ENCODE results near the gene LAPTM5. TPM values are rescaled to one million over a fixed set of nuclear protein-coding genes. Genes with fewer than 3 reads are reported as not detected.
A peak's percentile ranks its signal among the peaks of the same experiment; 100 is the strongest.

Gene LAPTM5
- total RNA-seq, 1 experiment from 2014 or later, result 1.9 TPM

DNA sequence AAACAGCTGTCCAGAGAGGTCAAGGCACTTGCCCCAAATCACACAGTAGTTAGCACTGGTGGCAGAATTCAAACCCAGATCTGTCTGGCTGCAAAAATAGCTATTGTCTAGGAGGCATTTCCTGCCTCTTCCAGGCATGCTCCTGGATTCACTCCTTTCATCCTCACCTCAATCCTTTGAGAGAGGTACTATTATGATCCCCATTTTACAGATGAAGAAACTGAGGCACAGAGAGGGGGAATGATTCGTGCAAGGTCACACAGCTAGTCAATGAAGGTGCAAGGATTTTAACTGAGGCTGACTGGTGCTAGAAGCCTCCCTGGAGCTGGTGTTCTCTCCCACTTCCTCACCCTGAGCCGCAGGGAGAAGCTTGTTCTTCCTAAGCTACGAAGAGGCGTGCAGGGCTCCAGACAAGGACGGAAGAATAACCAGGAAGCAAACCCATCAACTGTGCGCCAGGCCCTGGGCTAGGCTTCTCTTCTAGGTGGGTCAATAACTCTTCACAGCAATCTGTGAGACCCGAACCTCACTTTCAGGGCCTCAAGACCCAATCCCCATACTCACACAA lies 631 bp upstream of the LAPTM5 start:
- CTCF ChIA-PET, result no interaction called here
- Histone ChIP-seq H3K9me3 (ENCODE audit: control insufficient read depth, insufficient read depth, low read depth, low read length) (no peaks in the 10 kb centered on the region), H3K4me1 (ENCODE audit: control insufficient read depth, insufficient read depth, low read length) (peaks cover 9% of the 10 kb centered on the region; the same call in 1 of the 2 replicates), H3K4me3 (ENCODE audit: low read depth in 2 of 2, low read length in 2 of 2) (no peak overlapping the region), H3K27me3 (ENCODE audit: control insufficient read depth, insufficient read depth, low read length) (no peaks in the 10 kb centered on the region), H3K36me3 (ENCODE audit: control insufficient read depth, insufficient read depth, low read length) (no peaks in the 10 kb centered on the region), H3K27ac (ENCODE audit: low read length) (no peak overlapping the region)
- no peak for DNase-seq (ENCODE audit: low read depth, low spot score)
- in situ Hi-C loops (cut with HindIII; ENCODE audit: low pct_unique_long_range_greater_than_20kb, low sequenced_read_pairs), result no loop called here
- BruUV-seq (replicated peaks), result no TSS peak
- ATAC-seq, result no peak
- POLR2A ChIA-PET, result no interaction called here
- TF ChIP-seq, protein P1, sequence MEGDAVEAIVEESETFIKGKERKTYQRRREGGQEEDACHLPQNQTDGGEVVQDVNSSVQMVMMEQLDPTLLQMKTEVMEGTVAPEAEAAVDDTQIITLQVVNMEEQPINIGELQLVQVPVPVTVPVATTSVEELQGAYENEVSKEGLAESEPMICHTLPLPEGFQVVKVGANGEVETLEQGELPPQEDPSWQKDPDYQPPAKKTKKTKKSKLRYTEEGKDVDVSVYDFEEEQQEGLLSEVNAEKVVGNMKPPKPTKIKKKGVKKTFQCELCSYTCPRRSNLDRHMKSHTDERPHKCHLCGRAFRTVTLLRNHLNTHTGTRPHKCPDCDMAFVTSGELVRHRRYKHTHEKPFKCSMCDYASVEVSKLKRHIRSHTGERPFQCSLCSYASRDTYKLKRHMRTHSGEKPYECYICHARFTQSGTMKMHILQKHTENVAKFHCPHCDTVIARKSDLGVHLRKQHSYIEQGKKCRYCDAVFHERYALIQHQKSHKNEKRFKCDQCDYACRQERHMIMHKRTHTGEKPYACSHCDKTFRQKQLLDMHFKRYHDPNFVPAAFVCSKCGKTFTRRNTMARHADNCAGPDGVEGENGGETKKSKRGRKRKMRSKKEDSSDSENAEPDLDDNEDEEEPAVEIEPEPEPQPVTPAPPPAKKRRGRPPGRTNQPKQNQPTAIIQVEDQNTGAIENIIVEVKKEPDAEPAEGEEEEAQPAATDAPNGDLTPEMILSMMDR (IDR thresholded peaks at IDR 0.05), result no peak
- TF ChIP-seq TCF7L2 (IDR thresholded peaks at IDR 0.05; ENCODE audit: low read depth, low read length) (no peak), POLR2AphosphoS5 (IDR thresholded peaks at IDR 0.05; ENCODE audit: low read depth, low read length) (no peak), SIN3A (IDR thresholded peaks at IDR 0.05; ENCODE audit: borderline replicate concordance, insufficient read depth, low read depth, low read length) (no peak)
- TF ChIP-seq, protein P2, sequence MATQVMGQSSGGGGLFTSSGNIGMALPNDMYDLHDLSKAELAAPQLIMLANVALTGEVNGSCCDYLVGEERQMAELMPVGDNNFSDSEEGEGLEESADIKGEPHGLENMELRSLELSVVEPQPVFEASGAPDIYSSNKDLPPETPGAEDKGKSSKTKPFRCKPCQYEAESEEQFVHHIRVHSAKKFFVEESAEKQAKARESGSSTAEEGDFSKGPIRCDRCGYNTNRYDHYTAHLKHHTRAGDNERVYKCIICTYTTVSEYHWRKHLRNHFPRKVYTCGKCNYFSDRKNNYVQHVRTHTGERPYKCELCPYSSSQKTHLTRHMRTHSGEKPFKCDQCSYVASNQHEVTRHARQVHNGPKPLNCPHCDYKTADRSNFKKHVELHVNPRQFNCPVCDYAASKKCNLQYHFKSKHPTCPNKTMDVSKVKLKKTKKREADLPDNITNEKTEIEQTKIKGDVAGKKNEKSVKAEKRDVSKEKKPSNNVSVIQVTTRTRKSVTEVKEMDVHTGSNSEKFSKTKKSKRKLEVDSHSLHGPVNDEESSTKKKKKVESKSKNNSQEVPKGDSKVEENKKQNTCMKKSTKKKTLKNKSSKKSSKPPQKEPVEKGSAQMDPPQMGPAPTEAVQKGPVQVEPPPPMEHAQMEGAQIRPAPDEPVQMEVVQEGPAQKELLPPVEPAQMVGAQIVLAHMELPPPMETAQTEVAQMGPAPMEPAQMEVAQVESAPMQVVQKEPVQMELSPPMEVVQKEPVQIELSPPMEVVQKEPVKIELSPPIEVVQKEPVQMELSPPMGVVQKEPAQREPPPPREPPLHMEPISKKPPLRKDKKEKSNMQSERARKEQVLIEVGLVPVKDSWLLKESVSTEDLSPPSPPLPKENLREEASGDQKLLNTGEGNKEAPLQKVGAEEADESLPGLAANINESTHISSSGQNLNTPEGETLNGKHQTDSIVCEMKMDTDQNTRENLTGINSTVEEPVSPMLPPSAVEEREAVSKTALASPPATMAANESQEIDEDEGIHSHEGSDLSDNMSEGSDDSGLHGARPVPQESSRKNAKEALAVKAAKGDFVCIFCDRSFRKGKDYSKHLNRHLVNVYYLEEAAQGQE (IDR thresholded peaks at IDR 0.05; ENCODE audit: insufficient read depth in 1 of 2, low read depth in 2 of 2, low read length in 1 of 2), result no peak
- intact Hi-C loops (cut with micrococcal nuclease; ENCODE audit: unreplicated experiment), result no loop called here

DNA sequence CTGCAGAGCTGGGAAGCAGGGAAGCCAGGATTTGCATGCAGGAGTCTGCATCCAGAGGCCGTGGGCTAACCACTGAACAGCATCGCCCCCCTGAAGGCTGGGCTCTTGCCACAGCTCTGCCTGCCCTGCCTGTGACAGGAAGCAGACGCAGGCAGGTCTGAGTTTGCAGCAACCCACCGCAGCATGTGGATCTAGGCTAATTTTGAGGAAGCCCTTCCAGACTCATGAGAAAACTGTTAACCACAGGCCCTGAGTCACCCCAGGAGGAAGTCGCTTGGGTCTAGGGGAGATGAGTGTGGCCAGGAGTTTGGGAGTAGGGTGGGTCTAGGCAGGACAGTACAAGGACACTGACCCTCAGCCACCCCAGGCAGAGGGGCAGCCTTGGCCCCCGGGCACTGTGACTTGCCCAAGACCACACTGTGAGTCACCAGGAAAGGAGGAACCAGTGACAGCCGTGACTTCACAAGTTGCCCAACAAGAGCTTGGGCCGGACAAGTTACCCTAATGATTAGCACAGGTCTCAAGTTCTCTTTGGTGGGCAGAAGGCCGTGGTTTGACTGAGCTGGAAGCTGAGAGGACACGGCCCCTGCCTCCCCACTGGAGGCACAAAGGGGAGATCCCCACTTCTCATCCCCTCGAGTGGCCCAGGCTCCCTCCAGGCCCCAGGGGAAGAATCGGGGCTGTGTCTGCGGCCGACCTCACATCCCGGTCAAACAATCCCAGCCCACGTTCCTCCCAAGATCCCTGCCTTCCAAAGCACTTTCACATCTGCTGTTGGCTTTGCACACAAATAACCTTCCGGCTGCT lies 826 bp downstream of the LAPTM5 start:
- TF ChIP-seq, protein P1 (IDR thresholded peaks at IDR 0.05), result no peak
- no peak for TF ChIP-seq TCF7L2 (IDR thresholded peaks at IDR 0.05; ENCODE audit: low read depth, low read length)
- TF ChIP-seq, protein P2 (IDR thresholded peaks at IDR 0.05; ENCODE audit: insufficient read depth in 1 of 2, low read depth in 2 of 2, low read length in 1 of 2), result no peak
- no peak for TF ChIP-seq SIN3A (IDR thresholded peaks at IDR 0.05; ENCODE audit: borderline replicate concordance, insufficient read depth, low read depth, low read length)
- no peak for TF ChIP-seq POLR2AphosphoS5 (IDR thresholded peaks at IDR 0.05; ENCODE audit: low read depth, low read length)
- DNase-seq (ENCODE audit: low read depth, low spot score) (peak; percentile 20), ATAC-seq (peak; percentile 58)
- Histone ChIP-seq H3K27ac (ENCODE audit: low read length) (peak overlapping the region; percentile 12; the same call in 1 of the 2 replicates), H3K27me3 (ENCODE audit: control insufficient read depth, insufficient read depth, low read length) (no peaks in the 10 kb centered on the region), H3K4me1 (ENCODE audit: control insufficient read depth, insufficient read depth, low read length) (peaks cover 6% of the 10 kb centered on the region; the same call in 1 of the 2 replicates), H3K4me3 (ENCODE audit: low read depth in 2 of 2, low read length in 2 of 2) (no peak overlapping the region), H3K36me3 (ENCODE audit: control insufficient read depth, insufficient read depth, low read length) (no peaks in the 10 kb centered on the region), H3K9me3 (ENCODE audit: control insufficient read depth, insufficient read depth, low read depth, low read length) (no peaks in the 10 kb centered on the region)
- ChIA-PET CTCF (no interaction called here), POLR2A (no interaction called here)
- no TSS peak for BruUV-seq (replicated peaks)
- in situ Hi-C loops (cut with HindIII; ENCODE audit: low pct_unique_long_range_greater_than_20kb, low sequenced_read_pairs) (no loop called here), intact Hi-C loops (cut with micrococcal nuclease; ENCODE audit: unreplicated experiment) (no loop called here)
